ENCODE data around the gene WNT7B.

WNT7B gene

DNA sequence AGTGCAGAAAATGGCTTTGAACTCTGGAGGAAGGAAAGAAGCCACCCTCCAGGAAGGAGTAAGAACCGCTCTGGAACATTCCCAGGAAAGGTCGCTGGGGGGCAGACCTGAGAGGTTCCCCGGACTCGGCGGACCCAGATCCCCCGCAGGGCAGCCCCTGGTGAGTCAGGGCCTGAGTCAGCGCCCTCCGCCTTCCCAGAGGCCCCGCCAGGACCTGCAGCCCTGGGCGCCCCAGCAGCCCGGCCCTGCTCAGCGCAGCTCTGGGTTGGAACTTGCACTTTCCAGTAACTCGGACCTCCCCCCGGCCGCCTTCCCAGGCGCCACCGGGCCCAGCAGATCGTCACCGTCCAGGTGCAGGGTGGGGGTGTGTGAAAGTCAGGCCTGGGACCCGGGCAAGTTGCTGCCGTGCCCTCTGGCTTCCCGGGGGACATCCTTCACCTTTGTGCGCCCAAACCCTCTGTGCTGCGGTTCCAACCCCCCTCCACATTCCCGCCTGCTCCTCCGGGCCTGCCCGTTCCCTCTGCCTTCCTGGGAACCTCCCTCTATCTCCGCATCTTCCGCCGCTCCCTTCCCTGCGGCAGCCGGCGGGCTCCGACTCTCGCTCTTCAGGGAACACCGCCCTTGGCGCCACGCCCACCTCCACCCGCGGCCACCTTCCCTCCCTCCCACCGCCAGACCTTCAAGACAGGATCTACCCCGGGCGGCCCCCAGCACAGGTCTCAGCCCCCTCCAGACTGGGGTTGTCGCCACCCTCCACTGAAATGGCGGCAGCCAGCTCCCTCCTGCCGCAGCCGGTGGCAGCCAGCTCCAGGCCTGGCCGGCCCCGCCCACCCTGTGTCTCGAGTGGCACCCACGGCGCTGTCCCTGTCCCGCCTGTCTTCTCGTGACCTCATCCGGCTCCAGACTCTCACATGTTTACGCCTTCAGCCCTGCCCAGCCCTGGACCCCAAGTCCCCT lies 36.8 kb upstream of the WNT7B start:
- CTCF ChIA-PET = interaction anchor here (0.6 to 2.4 kb wide), 7 partner anchors 7 to 1222 kb away, joined by 3 to 8 read pairs (median 4); no protein-coding TSS in a partner anchor
- peak; percentile 76 for TF ChIP-seq L3MBTL2 (conservative IDR thresholded peaks at IDR 0.05)
- TF ChIP-seq TARDBP (IDR thresholded peaks at IDR 0.05) = peak; percentile 60; the same call in 1 of the 2 replicates
- no peak for TF ChIP-seq FOXA1 (IDR thresholded peaks at IDR 0.05)
- POLR2A ChIA-PET = interaction anchor here (0.6 to 5.8 kb wide), 22 partner anchors 9 to 111 kb away, joined by 3 to 69 read pairs (median 6); no protein-coding TSS in a partner anchor
- peak; percentile 89 for DNase-seq (ENCODE audit: extremely low spot score)

DNA sequence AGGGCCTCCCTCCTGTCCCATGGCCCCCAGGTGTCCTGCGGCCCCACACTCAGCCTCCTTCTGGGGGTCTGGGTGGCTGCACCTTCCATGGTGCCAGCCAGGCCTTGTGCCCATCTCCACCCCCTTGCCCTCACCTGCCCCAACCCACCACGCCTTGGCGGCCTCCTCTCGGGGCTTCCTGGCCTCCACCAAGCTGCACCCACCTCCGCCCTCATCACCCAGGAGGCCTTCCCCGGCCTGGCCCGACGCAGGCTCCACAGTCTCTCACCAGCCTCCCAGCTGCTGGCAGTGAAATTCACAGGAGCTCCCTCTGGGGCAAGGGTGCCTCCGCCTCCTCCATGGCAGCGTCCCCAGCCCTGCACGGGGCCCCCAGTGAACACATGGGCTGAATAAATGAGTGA lies 35.9 kb upstream of the WNT7B start:
- DNase-seq (ENCODE audit: extremely low spot score) = no peak
- POLR2A ChIA-PET = interaction anchor here (0.7 to 5.8 kb wide), 19 partner anchors 11 to 111 kb away, joined by 3 to 69 read pairs (median 6); no protein-coding TSS in a partner anchor
- TF ChIP-seq SUZ12 (IDR thresholded peaks at IDR 0.05) (no peak), ARNT (IDR thresholded peaks at IDR 0.05) (no peak), ELF4 (IDR thresholded peaks at IDR 0.05) (no peak), TARDBP (IDR thresholded peaks at IDR 0.05) (no peak), FOXA1 (IDR thresholded peaks at IDR 0.05) (no peak), CTBP1 (IDR thresholded peaks at IDR 0.05; ENCODE audit: borderline replicate concordance) (no peak), ZNF384 (IDR thresholded peaks at IDR 0.05) (no peak), HDGF (IDR thresholded peaks at IDR 0.05; ENCODE audit: borderline replicate concordance) (no peak), FOXM1 (IDR thresholded peaks at IDR 0.05; ENCODE audit: borderline replicate concordance) (no peak), LEF1 (IDR thresholded peaks at IDR 0.05; ENCODE audit: borderline replicate concordance) (no peak), SP1 (IDR thresholded peaks at IDR 0.05) (no peak), FOXK2 (IDR thresholded peaks at IDR 0.05) (no peak), NFRKB (IDR thresholded peaks at IDR 0.05) (no peak), BHLHE40 (IDR thresholded peaks at IDR 0.05; ENCODE audit: borderline replicate concordance) (no peak), L3MBTL2 (conservative IDR thresholded peaks at IDR 0.05) (no peak)
- TF ChIP-seq, protein P1, sequence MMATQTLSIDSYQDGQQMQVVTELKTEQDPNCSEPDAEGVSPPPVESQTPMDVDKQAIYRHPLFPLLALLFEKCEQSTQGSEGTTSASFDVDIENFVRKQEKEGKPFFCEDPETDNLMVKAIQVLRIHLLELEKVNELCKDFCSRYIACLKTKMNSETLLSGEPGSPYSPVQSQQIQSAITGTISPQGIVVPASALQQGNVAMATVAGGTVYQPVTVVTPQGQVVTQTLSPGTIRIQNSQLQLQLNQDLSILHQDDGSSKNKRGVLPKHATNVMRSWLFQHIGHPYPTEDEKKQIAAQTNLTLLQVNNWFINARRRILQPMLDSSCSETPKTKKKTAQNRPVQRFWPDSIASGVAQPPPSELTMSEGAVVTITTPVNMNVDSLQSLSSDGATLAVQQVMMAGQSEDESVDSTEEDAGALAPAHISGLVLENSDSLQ (IDR thresholded peaks at IDR 0.05) = no peak

DNA sequence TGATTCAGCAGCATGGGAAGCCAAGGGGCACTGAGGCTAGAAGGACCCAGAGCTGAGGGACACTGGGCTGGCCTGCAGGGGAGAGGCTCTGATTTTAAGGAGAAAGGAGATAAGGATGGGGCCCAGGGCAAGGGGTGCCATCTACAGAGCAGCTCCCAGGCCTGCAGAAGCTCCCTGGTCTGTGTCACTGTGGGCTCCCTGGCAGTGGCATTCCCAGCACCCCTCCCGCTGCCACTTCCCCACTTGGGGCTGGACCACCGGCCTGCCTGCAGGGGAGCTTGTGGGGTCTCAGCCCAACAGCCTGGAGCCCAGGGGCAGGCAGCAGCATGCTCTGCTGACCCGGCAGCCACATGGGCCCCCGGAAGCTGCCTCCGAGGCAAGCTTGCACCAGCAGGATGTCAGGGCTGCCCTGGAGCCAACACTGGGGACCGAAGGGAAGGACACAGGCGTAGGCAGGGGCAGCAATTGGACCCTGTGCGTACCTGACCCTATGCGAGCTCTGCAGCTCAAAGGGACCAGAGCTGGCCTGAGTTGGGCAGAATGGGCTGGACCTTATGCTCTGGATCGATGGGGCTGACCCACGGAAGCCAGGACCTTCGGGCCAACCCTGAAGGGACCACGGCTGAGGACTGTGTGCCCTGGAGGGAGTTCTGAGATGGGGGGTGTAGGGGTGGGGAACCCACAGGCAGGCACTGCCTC lies 35.4 kb upstream of the WNT7B start:
- no peak for TF ChIP-seq FOXM1 (IDR thresholded peaks at IDR 0.05; ENCODE audit: borderline replicate concordance)
- TF ChIP-seq FOXA1 (IDR thresholded peaks at IDR 0.05) = no peak
- TF ChIP-seq BHLHE40 (IDR thresholded peaks at IDR 0.05; ENCODE audit: borderline replicate concordance) = no peak
- no peak for TF ChIP-seq ZNF384 (IDR thresholded peaks at IDR 0.05)
- TF ChIP-seq SUZ12 (IDR thresholded peaks at IDR 0.05) = no peak
- no peak for TF ChIP-seq LEF1 (IDR thresholded peaks at IDR 0.05; ENCODE audit: borderline replicate concordance)
- TF ChIP-seq CTBP1 (IDR thresholded peaks at IDR 0.05; ENCODE audit: borderline replicate concordance) = no peak
- TF ChIP-seq, protein P1 (IDR thresholded peaks at IDR 0.05) = no peak
- CTCF ChIA-PET = interaction anchor here (0.9 to 2.4 kb wide), 4 partner anchors 11 to 105 kb away, joined by 4 to 8 read pairs (median 6); no protein-coding TSS in a partner anchor
- POLR2A ChIA-PET = interaction anchor here (0.8 to 5.8 kb wide), 13 partner anchors 10 to 112 kb away, joined by 3 to 69 read pairs (median 6); no protein-coding TSS in a partner anchor
- no peak for DNase-seq (ENCODE audit: extremely low spot score)

More for the DNA sequence above, 35.9 kb upstream of the WNT7B start:
- CTCF ChIA-PET = interaction anchor here (0.6 to 2.4 kb wide), 5 partner anchors 12 to 1222 kb away, joined by 3 to 8 read pairs (median 4); no protein-coding TSS in a partner anchor

DNA sequence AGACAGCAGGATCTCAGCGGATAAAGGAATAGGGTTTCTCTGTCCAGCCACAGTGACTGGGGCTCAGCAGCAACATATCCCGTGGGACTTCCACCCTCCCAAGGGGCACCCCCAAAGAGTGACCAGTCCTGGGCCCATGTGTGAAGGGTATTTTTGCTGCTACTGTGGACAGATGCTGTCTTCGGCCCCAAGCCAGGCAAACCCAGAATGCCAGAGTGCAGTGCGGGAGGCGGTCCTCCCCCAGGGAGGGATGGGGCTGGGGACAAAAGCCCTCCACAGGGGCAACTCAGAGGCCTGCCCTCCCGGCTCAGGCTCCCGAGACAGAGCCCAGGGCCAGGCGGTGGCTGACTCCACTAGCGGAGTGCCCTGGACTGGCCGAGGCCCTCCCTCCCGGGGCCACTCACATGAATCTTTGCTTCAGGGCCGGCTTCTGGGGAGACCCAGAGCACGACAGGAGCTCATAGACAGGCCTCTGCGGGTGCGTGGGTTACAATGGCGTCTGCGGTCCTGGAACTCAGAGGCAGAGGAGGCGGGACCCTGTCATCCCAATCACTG lies 34.7 kb upstream of the WNT7B start:
- CTCF ChIA-PET = interaction anchor here (1.6 to 2.4 kb wide), 2 partner anchors 25 to 105 kb away, joined by 4 to 8 read pairs; no protein-coding TSS in a partner anchor

DNA sequence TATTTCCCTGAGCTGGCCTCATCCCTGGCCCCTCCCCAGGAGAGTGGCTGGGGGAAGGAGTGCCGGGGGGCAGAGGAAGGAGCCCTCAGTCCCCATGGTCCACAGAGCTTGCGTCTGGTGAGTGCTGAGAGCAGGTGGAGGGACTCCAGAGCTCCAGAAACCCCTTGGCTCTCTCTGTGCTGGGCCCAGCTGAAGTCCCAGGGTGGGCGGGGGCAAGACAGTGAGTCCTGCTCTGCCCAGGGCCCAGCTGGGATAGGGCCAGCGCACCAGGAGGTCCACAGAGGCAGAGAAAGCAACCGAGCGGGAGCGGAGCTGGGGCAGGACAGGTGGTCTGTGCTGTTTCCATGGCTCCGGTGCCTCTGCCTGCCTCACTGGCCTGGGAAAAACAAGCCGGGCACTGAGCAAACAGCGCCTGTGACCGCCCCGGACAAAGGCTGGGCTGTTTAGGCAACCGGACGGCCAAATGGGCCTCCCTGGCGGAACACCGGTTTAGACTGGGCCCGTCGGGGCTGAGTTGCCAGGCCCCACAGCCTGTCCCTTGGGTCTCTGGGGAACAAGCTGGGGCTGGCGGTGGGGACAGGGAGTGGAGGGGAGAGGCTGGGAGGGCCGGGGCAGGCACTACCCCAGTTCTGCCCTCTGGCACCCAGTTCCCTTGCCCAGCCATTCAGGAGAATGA lies 34.1 kb upstream of the WNT7B start:
- no peak for DNase-seq (ENCODE audit: extremely low spot score)
- ChIA-PET POLR2A (interaction anchor here (1.4 to 5.8 kb wide), 3 partner anchors 9 to 25 kb away, joined by 4 to 69 read pairs (median 20); no protein-coding TSS in a partner anchor), CTCF (interaction anchor here (1.6 kb wide), 1 partner anchor 26 kb away, joined by 4 read pairs; no protein-coding TSS in a partner anchor)
- no peak for TF ChIP-seq ZNF384 (IDR thresholded peaks at IDR 0.05)
- TF ChIP-seq CTBP1 (IDR thresholded peaks at IDR 0.05; ENCODE audit: borderline replicate concordance) = no peak
- no peak for TF ChIP-seq BHLHE40 (IDR thresholded peaks at IDR 0.05; ENCODE audit: borderline replicate concordance)
- TF ChIP-seq FOXA1 (IDR thresholded peaks at IDR 0.05) = no peak
- TF ChIP-seq FOXK2 (IDR thresholded peaks at IDR 0.05) = no peak
- no peak for TF ChIP-seq HDGF (IDR thresholded peaks at IDR 0.05; ENCODE audit: borderline replicate concordance)
- no peak for TF ChIP-seq L3MBTL2 (conservative IDR thresholded peaks at IDR 0.05)
- TF ChIP-seq ELF4 (IDR thresholded peaks at IDR 0.05) = no peak
- TF ChIP-seq FOXM1 (IDR thresholded peaks at IDR 0.05; ENCODE audit: borderline replicate concordance) = no peak
- TF ChIP-seq ARNT (IDR thresholded peaks at IDR 0.05) = no peak
- no peak for TF ChIP-seq TARDBP (IDR thresholded peaks at IDR 0.05)
- TF ChIP-seq LEF1 (IDR thresholded peaks at IDR 0.05; ENCODE audit: borderline replicate concordance) = no peak
- TF ChIP-seq, protein P1 (IDR thresholded peaks at IDR 0.05) = no peak
- no peak for TF ChIP-seq SUZ12 (IDR thresholded peaks at IDR 0.05)
- TF ChIP-seq SP1 (IDR thresholded peaks at IDR 0.05) = no peak
- no peak for TF ChIP-seq NFRKB (IDR thresholded peaks at IDR 0.05)

More for the DNA sequence above, 34.7 kb upstream of the WNT7B start:
- POLR2A ChIA-PET = interaction anchor here (1.4 to 5.8 kb wide), 4 partner anchors 10 to 77 kb away, joined by 3 to 69 read pairs (median 12); no protein-coding TSS in a partner anchor
- DNase-seq (ENCODE audit: extremely low spot score) = no peak
- no peak for TF ChIP-seq LEF1 (IDR thresholded peaks at IDR 0.05; ENCODE audit: borderline replicate concordance)
- no peak for TF ChIP-seq FOXK2 (IDR thresholded peaks at IDR 0.05)
- TF ChIP-seq BHLHE40 (IDR thresholded peaks at IDR 0.05; ENCODE audit: borderline replicate concordance) = no peak

Data from HEK293T (cell line).